GF-D8 (cell line): ENCODE results near the gene ACKR1.

Source experiments
- DNase-seq: peaks from one replicate; lab custom pipeline; 2025; lab: John Stamatoyannopoulos, UW

Gene ACKR1

DNA sequence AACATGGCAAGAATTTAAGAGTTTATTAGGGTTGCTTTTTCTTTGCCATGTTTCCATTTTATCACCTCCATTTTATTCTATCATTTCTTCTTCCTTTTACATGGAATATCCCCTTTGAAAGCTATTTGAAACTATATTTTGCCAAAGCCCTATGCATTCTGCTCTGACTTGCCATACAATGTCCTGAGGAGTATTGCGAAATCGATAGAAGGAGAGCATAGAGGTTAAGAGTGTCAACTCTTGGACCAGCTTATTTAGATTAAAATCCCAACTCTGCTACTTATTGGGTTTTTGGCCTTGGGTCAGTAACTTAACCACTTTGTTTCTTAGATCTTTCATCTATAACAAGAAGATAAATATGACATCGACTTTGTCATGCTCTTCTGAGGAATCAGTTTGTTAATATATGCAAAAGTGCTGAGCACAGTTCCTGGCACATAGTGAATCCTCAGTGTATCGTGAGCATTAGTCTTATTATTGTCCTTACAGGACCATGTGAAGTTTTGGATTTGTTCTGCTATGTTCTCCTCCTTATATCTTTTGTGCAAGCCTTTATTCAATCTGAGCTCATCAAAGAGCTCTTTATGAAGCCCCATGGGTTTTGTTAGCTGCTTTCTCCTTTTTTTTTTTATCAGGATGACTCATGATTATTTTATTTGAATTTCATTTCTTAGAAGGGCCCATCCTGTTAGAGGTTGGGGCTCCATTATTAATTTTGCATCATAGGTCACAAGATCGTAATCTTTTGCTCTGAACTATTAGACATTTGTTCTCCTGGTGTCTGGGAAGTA lies 17.6 kb downstream of the ACKR1 start:
- DNase-seq, result no peak

DNA sequence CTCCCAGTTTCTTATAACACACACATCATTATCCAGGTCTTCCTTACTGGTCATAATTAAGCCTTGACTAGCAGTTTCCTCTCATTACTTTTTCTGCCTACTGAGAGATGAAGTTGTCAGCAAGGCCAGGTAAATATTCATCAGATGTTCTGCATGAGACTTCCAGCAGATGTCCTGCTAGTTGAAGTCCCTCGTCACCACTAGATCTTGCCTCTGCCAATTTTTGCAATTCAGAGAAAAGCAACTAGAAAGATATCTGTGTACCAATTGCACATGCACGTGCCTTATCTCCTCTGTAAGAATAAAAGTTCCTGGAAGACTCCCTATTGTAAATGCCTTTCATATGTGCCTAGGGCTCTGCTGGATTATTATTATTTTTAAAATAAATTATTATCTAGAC lies 18.3 kb downstream of the ACKR1 start:
- no peak for DNase-seq

DNA sequence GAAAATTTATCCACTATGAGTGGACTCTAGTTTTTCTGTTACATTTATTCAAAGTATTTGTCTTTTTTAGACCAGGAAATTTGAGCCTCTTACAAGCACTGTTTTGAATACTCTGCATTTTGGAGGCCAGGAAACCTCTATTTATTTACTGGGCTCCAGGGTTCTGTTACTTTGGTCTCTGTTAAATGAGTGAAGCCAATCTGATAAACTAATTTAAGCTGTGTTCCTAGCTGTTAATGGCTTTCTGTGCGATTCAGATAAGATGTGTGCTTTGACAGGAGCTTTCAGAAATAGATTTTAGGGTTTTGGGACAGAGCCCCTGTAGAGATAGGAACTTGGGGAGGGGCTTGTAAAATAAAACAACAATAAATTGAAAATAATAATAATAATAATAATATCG lies 23.9 kb downstream of the ACKR1 start:
- DNase-seq, result no peak

DNA sequence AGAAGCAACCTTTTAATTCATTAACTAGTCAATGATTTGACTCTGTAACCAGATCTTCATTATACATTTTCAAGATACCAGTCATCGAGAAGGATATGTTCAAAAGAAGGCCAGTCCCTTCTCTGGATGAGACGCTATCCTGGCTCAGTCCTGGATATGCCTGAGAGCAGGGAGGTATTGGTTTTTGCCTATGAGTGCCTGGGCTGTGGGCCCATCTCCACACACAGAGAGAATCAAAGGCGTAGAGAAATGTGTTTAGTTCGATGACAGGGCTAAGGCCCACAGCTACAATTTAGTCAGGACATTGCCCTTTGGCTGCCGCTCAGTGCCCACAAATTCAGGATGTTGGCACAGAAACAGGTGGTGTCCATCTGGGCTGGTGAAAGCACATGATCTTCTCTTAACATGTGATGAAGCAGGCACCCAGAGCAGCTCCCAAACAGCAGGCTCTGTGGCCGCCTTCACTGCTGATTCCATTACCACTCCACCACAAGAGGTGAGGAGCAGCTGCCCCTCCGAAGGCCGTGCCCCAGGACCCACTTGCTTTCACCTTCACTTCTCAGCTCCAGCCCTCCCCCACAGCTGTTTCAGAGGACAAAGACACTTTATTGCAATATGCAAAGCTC lies 24.7 kb downstream of the ACKR1 start:
- no peak for DNase-seq

DNA sequence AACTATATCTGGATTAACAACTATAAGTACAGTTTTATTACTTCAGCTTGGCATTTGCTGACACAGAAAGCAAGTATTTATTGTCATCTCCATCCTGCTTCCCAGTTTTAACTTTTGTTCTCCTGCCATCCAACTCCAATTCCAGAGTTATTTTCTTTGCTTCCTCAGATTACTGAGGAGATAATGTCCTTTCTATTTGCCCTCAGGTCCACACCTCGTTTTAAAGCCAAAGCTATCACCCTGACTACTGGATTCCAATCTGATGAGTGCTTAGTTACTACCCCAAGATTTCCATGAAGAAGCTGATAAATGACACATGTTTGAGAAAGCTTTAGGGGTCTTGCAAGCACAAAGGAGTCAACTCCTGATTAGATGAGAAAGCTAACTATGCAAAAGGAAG lies 25.2 kb downstream of the ACKR1 start:
- no peak for DNase-seq

DNA sequence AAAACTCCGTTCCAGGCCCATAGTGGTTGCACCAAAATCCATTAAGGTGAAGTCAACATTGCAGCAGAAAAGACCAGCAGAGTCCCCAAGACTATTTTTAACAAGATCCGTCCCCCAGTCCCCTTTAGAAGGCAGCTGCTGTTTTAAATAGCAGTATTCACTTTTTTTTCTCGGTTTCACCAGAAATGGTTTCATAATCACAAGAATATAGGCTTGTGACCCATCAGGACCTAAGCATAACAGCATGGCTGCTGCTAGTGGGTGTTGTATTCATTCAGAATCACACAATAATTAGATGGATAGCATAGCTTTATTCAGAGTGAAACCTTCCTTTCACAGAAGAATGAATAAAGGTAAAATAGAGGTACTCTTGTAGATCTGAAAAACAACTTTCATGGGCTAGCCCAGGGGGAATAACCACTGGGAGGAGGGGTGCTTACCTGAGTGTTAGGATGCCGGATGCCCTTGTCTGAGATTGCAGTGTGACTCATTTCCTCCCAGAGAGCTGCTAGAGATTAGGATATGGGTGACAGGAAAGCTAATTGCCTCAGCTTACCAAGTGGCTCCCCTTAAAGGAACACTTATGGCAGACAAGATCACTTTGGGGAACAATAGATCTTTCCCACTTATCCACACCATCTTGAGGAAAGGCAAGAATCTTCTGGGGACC lies 35.0 kb downstream of the ACKR1 start:
- DNase-seq, result no peak

DNA sequence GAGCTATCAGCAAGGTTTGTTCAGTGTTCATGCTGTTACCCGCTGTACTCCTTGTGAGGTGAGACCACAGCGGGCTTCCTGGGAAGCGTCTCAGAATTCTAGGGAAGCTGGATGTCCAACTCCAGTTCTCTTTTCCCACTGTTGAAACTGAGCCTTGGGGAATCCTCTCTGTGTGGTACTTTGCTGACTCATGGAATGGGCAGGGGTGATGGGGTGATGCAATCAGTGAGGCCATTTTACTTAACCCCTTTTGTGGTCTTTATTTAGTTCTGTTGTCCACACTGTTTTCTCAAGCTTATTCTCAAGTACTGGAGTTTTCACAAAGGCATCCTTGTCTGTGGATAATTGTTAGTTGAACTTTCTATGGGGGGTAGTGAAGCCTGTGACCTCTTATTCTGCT lies 42.6 kb downstream of the ACKR1 start:
- DNase-seq, result no peak

DNA sequence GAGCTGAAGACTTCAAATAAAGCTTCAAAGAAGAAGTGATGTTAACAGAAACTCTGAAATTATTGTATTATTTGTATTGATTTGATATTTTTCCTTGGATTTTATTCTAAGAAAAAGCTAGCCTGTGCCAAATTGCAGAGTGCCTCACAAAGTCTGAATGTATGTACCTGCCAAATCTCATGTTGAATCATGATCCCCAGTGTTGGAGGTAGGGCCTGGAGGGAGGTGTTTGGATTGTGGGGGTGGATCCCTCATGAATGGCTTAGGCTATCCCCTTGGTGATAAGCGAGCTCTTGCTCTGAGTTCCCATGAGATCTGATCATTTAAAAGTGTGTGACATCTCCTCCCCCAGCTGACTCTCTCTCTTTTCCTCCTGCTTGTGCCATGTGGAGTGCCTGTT lies 43.6 kb downstream of the ACKR1 start:
- no peak for DNase-seq

GRCh38 chr1:159250638-159251216 lies 46.1 kb downstream of the ACKR1 start:
- no peak for DNase-seq
